Neural progenitor cell (in vitro differentiated cells): Measurements from ENCODE around the gene TMPRSS9.

ENCODE experiments used
- EZH2 ChIP-seq: fragments of 200-600 bp; sonication (generic); IDR thresholded peaks from 2 replicates; pipeline ENCODE4 v1.6.1; 2017; ENCODE audit warnings: antibody characterized with exemption, mild to moderate bottlenecking, moderate library complexity
- TF ChIP-seq, protein P1 (sequence below): fragments of 200-600 bp; sonication (generic); IDR thresholded peaks from 2 replicates; pipeline ENCODE4 v1.5.1; 2017; ENCODE audit warnings: antibody characterized with exemption, mild to moderate bottlenecking

- TF ChIP-seq, protein P1, sequence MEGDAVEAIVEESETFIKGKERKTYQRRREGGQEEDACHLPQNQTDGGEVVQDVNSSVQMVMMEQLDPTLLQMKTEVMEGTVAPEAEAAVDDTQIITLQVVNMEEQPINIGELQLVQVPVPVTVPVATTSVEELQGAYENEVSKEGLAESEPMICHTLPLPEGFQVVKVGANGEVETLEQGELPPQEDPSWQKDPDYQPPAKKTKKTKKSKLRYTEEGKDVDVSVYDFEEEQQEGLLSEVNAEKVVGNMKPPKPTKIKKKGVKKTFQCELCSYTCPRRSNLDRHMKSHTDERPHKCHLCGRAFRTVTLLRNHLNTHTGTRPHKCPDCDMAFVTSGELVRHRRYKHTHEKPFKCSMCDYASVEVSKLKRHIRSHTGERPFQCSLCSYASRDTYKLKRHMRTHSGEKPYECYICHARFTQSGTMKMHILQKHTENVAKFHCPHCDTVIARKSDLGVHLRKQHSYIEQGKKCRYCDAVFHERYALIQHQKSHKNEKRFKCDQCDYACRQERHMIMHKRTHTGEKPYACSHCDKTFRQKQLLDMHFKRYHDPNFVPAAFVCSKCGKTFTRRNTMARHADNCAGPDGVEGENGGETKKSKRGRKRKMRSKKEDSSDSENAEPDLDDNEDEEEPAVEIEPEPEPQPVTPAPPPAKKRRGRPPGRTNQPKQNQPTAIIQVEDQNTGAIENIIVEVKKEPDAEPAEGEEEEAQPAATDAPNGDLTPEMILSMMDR = no peak
- no peak for TF ChIP-seq EZH2
Observed at GRCh38 chr19:2458054-2458453, 98.0 kb downstream of the TMPRSS9 start.
